HG03378 (cell line): ENCODE measurements around the gene KHDC4.

Experiments
- ATAC-seq: cut with Tn5 transposase; IDR thresholded peaks from one replicate; pipeline ENCODE4 v1.9.1; 2021; ENCODE audit warnings: mild to moderate bottlenecking, moderate library complexity; ENCODE audit not compliant: unreplicated experiment

The KHDC4 gene

DNA sequence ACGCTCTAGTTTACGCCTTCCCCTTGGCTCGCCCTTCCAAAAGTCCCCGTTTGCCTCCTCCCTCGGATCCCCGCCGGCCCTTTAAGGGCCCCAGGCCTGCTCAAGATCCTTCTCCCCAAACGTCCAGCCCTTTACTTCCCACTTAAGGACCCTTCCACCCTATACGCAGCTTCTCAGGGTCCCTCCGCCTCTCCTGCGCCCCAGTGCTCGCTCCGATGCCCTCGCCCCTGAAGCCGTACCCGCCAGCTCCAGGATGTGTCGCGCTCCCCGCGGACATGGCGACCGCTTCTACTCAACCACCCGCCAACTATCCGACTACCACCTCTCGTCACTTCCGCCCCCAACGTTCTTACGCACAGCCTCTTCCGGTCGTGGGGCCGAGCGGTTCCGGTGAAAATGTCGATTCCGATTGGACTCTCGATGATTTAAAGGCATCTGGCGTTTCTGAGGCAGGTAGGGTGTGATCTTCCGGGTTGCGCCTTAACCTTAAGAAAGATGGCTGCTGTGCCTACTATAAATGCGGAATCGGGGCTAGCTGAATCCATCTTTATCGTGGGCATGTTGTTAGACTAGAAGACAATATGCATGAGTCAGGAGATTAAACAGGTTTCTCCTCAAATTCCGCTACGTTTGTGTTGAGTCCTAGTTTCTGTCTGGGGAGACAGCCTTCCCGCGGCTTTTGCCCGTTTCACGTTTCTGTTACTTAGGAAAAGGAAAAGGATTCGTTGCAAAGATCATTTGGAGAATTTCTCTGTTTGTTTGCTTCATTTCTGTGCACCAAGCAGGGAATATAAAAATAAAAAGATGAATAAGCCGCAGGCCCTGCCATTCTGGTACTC lies at the start of gene KHDC4:
Gene KHDC4 (minus strand): TSS at position 317 of the 839 bp plus-strand sequence. CDS start 40 bp downstream, at position 277.
- peak; percentile 86 for ATAC-seq

- no peak for ATAC-seq
Measured at GRCh38 chr1:155983191-155984024, 49.2 kb upstream of the KHDC4 start.

GRCh38 chr1:155982106-155982505 lies 47.9 kb upstream of the KHDC4 start:
- no peak for ATAC-seq

DNA sequence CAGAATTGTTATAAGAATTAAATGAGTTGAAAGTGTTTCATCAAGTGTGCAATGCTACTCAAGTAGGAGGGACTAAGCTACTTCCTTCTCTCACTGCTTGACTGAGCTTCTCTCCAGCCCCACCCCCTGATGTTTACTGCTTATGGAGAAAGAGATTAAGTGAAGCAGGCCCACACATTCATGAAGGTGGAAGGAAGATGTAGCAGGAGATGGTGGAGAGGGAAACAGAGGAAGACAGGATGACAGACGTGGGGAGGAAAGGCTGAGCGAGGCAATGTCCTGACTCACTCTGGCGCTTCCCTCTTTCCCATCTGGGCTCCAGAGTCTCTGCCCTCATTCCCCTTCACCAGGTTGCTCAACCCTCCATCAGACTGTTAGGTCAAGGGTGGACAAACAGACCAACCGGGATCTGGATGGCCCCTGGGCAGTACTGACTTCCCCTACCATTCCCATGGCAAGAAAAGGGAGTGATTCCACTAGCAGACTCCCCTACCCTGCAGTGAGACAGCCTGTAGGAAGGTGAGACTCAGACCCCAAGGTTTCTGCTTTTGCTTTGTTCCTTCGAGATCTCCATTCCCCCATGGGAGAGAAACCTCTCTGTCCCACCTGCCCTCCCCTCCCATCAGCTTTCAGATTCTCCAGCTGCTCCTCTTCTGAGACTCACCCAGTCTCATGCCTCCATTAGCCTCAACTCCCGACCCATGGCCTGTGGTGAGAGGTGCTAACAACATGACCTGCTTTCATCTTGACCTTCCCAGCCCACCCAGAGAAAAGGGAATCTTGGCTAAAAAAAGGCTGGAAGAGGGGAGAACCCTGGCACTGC lies 47.3 kb upstream of the KHDC4 start:
- no peak for ATAC-seq

GRCh38 chr1:155979597-155980343 lies 45.6 kb upstream of the KHDC4 start:
- no peak for ATAC-seq

- no peak for ATAC-seq
Measured at GRCh38 chr1:155978973-155979429, 44.8 kb upstream of the KHDC4 start.

DNA sequence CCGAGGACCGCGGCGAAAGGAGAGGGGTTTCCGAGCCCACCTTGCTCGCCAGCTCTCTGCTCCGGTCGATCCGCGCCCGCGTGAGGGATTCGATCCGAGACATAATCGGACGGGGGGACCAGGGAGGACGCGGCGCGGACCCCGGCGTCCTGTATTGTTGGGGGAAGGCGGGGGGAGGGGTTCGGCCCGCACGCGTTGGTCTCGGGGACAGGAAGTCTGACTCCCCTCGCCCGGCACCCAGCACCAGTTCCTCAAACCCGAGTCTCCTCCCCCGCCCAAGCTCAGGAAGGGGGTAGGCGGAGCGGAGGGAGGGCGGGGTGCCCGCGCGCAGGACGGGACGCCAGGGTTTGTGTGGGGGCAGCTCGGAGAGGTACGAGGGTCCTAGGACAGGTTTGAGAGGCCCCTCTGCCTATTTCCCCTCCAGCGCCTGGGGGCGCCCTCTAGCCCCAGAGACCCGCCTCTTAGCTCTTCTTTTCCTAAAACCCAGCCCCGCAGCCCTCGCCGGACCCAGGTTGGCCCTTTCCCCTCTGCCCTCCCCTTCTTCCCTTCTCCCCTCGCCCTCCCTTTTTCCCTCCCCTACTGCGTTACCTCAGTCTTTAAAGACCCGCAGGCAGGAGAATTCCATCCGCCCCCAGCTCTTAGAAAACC lies 44.2 kb upstream of the KHDC4 start, which contains the start of gene ARHGEF2:
Gene ARHGEF2 (minus strand): TSS at position 223 of the 648 bp plus-strand sequence. CDS start 120 bp downstream, at position 103.
- ATAC-seq, result no peak

DNA sequence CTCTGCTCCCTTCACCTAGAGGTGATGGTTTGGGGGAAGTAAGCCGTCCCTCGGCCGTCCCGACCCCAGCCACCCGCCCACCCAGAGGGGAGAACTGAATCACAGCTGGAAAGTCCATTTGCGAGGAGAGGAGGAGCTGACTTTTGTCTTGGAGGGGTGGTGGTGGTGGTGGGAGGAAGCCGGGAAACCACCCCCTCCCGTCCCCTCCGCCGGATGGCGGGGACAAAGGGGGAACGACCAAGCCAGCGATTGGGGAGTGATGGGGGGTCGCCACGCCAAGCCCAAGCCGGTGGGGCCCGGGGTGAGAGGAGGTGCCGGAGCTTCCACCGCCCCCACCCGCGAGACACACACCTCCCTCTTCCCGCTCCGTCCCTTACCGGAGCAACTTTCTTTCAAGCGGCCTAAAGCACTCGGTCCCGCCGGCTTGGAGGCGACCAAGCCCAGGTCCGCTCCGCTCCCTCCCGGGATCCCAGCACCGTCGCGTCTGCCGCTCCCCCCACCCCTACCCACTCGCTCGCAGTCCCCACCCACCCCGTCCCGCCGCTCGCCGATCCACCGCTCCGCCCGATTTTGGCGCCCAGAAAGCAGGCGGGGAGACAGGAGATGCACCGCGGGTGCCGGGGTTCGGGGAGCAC lies 43.6 kb upstream of the KHDC4 start:
- no peak for ATAC-seq

GRCh38 chr1:155976913-155977689 lies 42.9 kb upstream of the KHDC4 start:
- ATAC-seq, result no peak

DNA sequence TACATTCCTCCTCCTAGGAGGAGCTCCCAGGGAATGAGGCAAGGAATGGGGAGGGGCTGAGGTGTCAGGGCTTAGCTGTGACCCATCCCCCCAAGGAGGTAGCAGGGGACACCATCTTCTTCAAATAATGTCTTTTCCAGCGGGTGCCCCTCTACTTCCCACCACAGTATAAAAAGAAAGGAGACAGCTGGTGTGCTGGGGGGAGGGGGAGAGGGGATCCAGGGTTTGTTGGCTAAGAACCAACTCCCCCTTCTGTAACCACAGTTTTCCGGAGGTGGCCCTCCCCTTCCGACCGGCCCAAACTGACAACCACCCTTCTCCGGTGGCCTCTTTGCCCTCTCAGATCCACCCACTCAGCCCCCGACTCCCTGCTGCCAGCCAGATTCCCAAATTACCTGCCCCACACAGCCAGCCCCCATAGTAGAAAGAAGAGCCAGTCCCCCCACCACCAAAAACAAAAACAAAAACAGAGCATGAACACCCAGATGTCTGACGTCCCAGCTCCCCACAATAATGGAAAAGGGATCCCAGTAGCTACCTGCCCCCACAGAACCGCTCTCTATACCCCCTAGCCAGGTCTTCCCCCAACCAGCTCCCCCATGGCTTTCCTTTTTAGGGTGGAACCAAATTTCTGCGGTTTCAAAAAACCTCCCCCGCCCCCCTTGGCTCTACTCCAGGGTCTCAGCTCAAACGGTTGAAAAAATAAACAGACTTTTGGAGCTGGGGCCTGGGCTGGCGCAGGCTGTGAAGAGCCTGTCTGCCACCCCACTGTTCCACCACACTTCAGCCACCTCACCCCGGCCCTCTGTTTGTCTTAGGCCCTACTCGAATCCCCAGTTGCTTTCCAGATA lies 42.1 kb upstream of the KHDC4 start:
- ATAC-seq, result no peak

- ATAC-seq, result no peak
Measured at GRCh38 chr1:155975375-155976061, 41.3 kb upstream of the KHDC4 start.

GRCh38 chr1:155974208-155975115 lies 40.2 kb upstream of the KHDC4 start:
- no peak for ATAC-seq

DNA sequence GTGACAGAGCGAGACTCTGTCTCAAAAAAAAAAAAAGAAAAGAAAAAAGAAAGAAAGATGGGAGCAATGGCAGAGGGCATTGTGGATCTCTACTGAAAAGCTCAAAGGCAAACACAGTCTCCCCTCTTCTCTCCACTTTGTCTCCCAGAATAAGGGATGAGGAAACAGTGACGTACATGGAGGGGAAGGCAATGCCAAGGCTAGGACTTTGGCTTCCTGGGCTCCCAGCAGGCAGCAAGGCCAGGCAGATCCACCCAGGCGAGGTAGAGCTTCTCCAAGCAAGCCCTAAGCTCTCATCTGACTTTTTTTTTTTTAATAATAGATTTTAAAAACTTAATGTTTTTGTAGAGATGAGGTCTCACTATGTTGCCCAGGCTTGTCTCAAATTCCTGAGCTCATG lies 39.5 kb upstream of the KHDC4 start:
- ATAC-seq, result no peak

DNA sequence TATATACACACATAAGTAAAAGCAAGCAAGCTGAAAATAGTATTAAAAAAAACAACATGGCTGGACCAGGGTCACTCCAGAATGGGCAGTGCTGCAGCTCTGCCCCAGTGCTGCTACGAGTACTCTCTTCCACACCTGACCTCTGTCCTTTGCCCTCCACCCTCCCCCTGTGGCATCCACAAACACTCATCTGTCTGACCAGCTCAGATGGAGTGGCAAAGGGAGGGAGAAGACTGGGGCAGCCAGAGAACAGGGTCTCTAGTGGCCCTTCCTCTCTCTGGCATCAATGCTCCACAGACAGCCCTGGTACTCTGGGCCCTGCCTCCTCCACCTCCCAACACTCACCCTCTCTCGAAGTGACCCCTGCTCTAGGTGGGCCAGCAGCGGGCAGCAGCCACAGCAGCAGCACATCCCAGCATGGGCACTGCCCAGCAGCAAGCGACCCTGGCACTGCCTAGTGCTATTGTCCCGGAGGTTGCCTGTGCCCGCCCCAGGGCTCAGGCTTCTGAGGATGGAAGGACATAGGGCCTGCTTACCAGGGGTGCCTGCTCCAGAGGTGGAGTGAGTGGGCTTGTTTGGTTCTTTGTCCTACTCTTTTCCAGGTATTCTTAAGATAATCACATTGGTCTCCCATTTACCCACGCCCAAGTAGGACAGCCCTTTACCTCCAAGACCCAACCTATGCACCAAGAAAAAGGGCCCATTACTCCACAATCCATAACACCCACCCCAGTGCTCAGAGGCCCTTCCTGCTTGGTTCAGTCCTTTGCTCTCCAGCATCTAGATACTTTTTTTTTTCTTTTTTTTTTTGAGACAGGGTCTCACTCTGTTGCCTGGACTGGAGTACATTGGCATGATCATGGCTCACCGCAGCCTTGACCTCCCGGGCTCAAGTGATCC lies 37.9 kb upstream of the KHDC4 start:
- no peak for ATAC-seq
